GM12801 (cell line): ENCODE results near the gene CHPF.

Source experiments
- CTCF ChIP-seq: IDR thresholded peaks from one replicate; pipeline ENCODE4 v1.5.1; 2011; ENCODE audit warnings: control low read depth; ENCODE audit not compliant: insufficient read length; ENCODE audit errors: extremely low read depth

CHPF gene

GRCh38 chr2:219553168-219553417 lies 9.5 kb upstream of the CHPF start:
- TF ChIP-seq CTCF = no peak

- no peak for TF ChIP-seq CTCF
These were observed 9.0 kb upstream of the CHPF start for GRCh38 chr2:219552382-219553167.

- no peak for TF ChIP-seq CTCF
These were observed 8.1 kb upstream of the CHPF start for GRCh38 chr2:219551441-219552381.

GRCh38 chr2:219549619-219550018 lies 6.0 kb upstream of the CHPF start:
- TF ChIP-seq CTCF = no peak

GRCh38 chr2:219548990-219549389 lies 5.4 kb upstream of the CHPF start:
- TF ChIP-seq CTCF = no peak

GRCh38 chr2:219547621-219548020 lies 4.0 kb upstream of the CHPF start:
- TF ChIP-seq CTCF = no peak

GRCh38 chr2:219545943-219546352 lies 2.3 kb upstream of the CHPF start:
- TF ChIP-seq CTCF = no peak
